Activated naive CD4-positive, alpha-beta T cell treated with anti-CD3 and anti-CD28 coated beads, Interleukin-2, amount 50 U/mL, for 24 hours (primary cell): ENCODE results near the gene SSX2IP.
"Not testable (repeated sequence)": the region's sequence is repeated elsewhere in the genome, so short reads cannot be mapped to it uniquely, and the experiment has no call there.

Experiments used
- H3K27ac Mint-ChIP-seq: one replicate; pipeline ENCODE4 v1.8.0; 2021; ENCODE audit warnings: mild to moderate bottlenecking, mixed read lengths
- H3K27me3 Mint-ChIP-seq: one replicate; pipeline ENCODE4 v1.8.0; 2021; ENCODE audit warnings: mixed read lengths
- H3K36me3 Mint-ChIP-seq: one replicate; pipeline ENCODE4 v1.8.0; 2021; ENCODE audit warnings: mixed read lengths
- H3K4me1 Mint-ChIP-seq: one replicate; pipeline ENCODE4 v1.8.0; 2021; ENCODE audit warnings: mixed read lengths
- H3K4me3 Mint-ChIP-seq: one replicate; pipeline ENCODE4 v1.8.0; 2021; ENCODE audit warnings: mild to moderate bottlenecking, mixed read lengths
- H3K9me3 Mint-ChIP-seq: one replicate; pipeline ENCODE4 v1.8.0; 2021; ENCODE audit warnings: mixed read lengths

Gene SSX2IP

GRCh38 chr1:84672080-84672854 is 18.0 kb downstream of the SSX2IP start:
- H3K9me3 Mint-ChIP-seq: no peaks in the 10 kb centered on the region
- H3K27me3 Mint-ChIP-seq: no peaks in the 10 kb centered on the region
- no peak overlapping the region for H3K27ac Mint-ChIP-seq
- H3K36me3 Mint-ChIP-seq: peaks cover 5% of the 10 kb centered on the region
- H3K4me1 Mint-ChIP-seq: peaks cover 32% of the 10 kb centered on the region
- H3K4me3 Mint-ChIP-seq: no peak overlapping the region

GRCh38 chr1:84669831-84670230 is 20.4 kb downstream of the SSX2IP start:
- Mint-ChIP-seq H3K4me1 (peaks cover 27% of the 10 kb centered on the region), H3K27ac (no peak overlapping the region), H3K9me3 (no peaks in the 10 kb centered on the region), H3K4me3 (no peak overlapping the region), H3K27me3 (no peaks in the 10 kb centered on the region), H3K36me3 (no peaks in the 10 kb centered on the region)

GRCh38 chr1:84668185-84668584 is 22.1 kb downstream of the SSX2IP start:
- peaks cover 13% of the 10 kb centered on the region for H3K4me1 Mint-ChIP-seq
- H3K9me3 Mint-ChIP-seq: no peaks in the 10 kb centered on the region
- no peaks in the 10 kb centered on the region for H3K36me3 Mint-ChIP-seq
- no peak overlapping the region for H3K27ac Mint-ChIP-seq
- no peak overlapping the region for H3K4me3 Mint-ChIP-seq
- H3K27me3 Mint-ChIP-seq: no peaks in the 10 kb centered on the region

GRCh38 chr1:84665703-84666317 is 24.5 kb downstream of the SSX2IP start:
- H3K27me3 Mint-ChIP-seq: no peaks in the 10 kb centered on the region
- H3K4me3 Mint-ChIP-seq: no peak overlapping the region
- no peaks in the 10 kb centered on the region for H3K9me3 Mint-ChIP-seq
- H3K4me1 Mint-ChIP-seq: no peaks in the 10 kb centered on the region
- H3K36me3 Mint-ChIP-seq: no peaks in the 10 kb centered on the region
- H3K27ac Mint-ChIP-seq: no peak overlapping the region

GRCh38 chr1:84653130-84653677 is 37.1 kb downstream of the SSX2IP start:
- H3K27me3 Mint-ChIP-seq: no peaks in the 10 kb centered on the region
- no peak overlapping the region for H3K4me3 Mint-ChIP-seq
- H3K9me3 Mint-ChIP-seq: no peaks in the 10 kb centered on the region
- no peaks in the 10 kb centered on the region for H3K4me1 Mint-ChIP-seq
- peaks cover 21% of the 10 kb centered on the region for H3K36me3 Mint-ChIP-seq
- H3K27ac Mint-ChIP-seq: no peak overlapping the region

- H3K4me3 Mint-ChIP-seq: no peak overlapping the region
- no peak overlapping the region for H3K27ac Mint-ChIP-seq
- H3K9me3 Mint-ChIP-seq: no peaks in the 10 kb centered on the region
- peaks cover 7% of the 10 kb centered on the region for H3K36me3 Mint-ChIP-seq
- no peaks in the 10 kb centered on the region for H3K4me1 Mint-ChIP-seq
- peaks cover 1% of the 10 kb centered on the region for H3K27me3 Mint-ChIP-seq
Observed at GRCh38 chr1:84644472-84644871, 45.8 kb downstream of the SSX2IP start.

- Mint-ChIP-seq H3K4me3 (no peak overlapping the region), H3K27ac (no peak overlapping the region), H3K4me1 (no peaks in the 10 kb centered on the region), H3K36me3 (peaks cover 3% of the 10 kb centered on the region), H3K9me3 (no peaks in the 10 kb centered on the region), H3K27me3 (peaks cover 1% of the 10 kb centered on the region)
Observed at GRCh38 chr1:84643183-84643582, 47.1 kb downstream of the SSX2IP start.

GRCh38 chr1:84642774-84643173 is 47.5 kb downstream of the SSX2IP start:
- Mint-ChIP-seq H3K27me3 (peaks cover 1% of the 10 kb centered on the region), H3K27ac (no peak overlapping the region), H3K4me1 (no peaks in the 10 kb centered on the region), H3K9me3 (no peaks in the 10 kb centered on the region), H3K4me3 (no peak overlapping the region), H3K36me3 (peaks cover 3% of the 10 kb centered on the region)

GRCh38 chr1:84639731-84640130 is 50.5 kb downstream of the SSX2IP start:
- not testable (repeated sequence) for H3K27me3 Mint-ChIP-seq, H3K9me3 Mint-ChIP-seq, H3K36me3 Mint-ChIP-seq, H3K4me3 Mint-ChIP-seq, H3K27ac Mint-ChIP-seq, H3K4me1 Mint-ChIP-seq

- Mint-ChIP-seq H3K36me3 (no peaks in the 10 kb centered on the region), H3K27ac (no peak overlapping the region), H3K9me3 (no peaks in the 10 kb centered on the region), H3K4me1 (no peaks in the 10 kb centered on the region), H3K27me3 (peaks cover 1% of the 10 kb centered on the region), H3K4me3 (no peak overlapping the region)
Observed at GRCh38 chr1:84635429-84635828, 54.8 kb downstream of the SSX2IP start.

GRCh38 chr1:84634536-84635205 is 55.6 kb downstream of the SSX2IP start:
- no peaks in the 10 kb centered on the region for H3K9me3 Mint-ChIP-seq
- no peak overlapping the region for H3K27ac Mint-ChIP-seq
- H3K4me3 Mint-ChIP-seq: no peak overlapping the region
- no peaks in the 10 kb centered on the region for H3K36me3 Mint-ChIP-seq
- no peaks in the 10 kb centered on the region for H3K27me3 Mint-ChIP-seq
- H3K4me1 Mint-ChIP-seq: no peaks in the 10 kb centered on the region

GRCh38 chr1:84632673-84633434 is 57.4 kb downstream of the SSX2IP start:
- no peaks in the 10 kb centered on the region for H3K4me1 Mint-ChIP-seq
- no peak overlapping the region for H3K27ac Mint-ChIP-seq
- H3K4me3 Mint-ChIP-seq: no peak overlapping the region
- no peaks in the 10 kb centered on the region for H3K27me3 Mint-ChIP-seq
- no peaks in the 10 kb centered on the region for H3K9me3 Mint-ChIP-seq
- H3K36me3 Mint-ChIP-seq: no peaks in the 10 kb centered on the region

GRCh38 chr1:84632137-84632536 is 58.1 kb downstream of the SSX2IP start:
- H3K27me3 Mint-ChIP-seq: no peaks in the 10 kb centered on the region
- no peak overlapping the region for H3K27ac Mint-ChIP-seq
- no peaks in the 10 kb centered on the region for H3K4me1 Mint-ChIP-seq
- H3K36me3 Mint-ChIP-seq: no peaks in the 10 kb centered on the region
- H3K4me3 Mint-ChIP-seq: no peak overlapping the region
- no peaks in the 10 kb centered on the region for H3K9me3 Mint-ChIP-seq

GRCh38 chr1:84624876-84625275 is 65.4 kb downstream of the SSX2IP start:
- H3K27ac Mint-ChIP-seq: no peak overlapping the region
- no peak overlapping the region for H3K4me3 Mint-ChIP-seq
- H3K9me3 Mint-ChIP-seq: no peaks in the 10 kb centered on the region
- H3K27me3 Mint-ChIP-seq: no peaks in the 10 kb centered on the region
- H3K36me3 Mint-ChIP-seq: no peaks in the 10 kb centered on the region
- peaks cover 5% of the 10 kb centered on the region for H3K4me1 Mint-ChIP-seq

- Mint-ChIP-seq H3K4me1 (peaks cover 13% of the 10 kb centered on the region), H3K4me3 (no peak overlapping the region), H3K27ac (no peak overlapping the region), H3K27me3 (no peaks in the 10 kb centered on the region), H3K36me3 (no peaks in the 10 kb centered on the region), H3K9me3 (no peaks in the 10 kb centered on the region)
Observed at GRCh38 chr1:84621553-84621952, 68.7 kb downstream of the SSX2IP start.
